Measurements from ENCODE around the gene KLHL8. TPM values are rescaled to one million over a fixed set of nuclear protein-coding genes. Genes with fewer than 3 reads are reported as not detected.

Gene KLHL8
- 17.1 TPM for polyA plus RNA-seq (2012; ENCODE audit: insufficient read depth, insufficient read length)

- peak; percentile 39 for DNase-seq (ENCODE audit: low read depth, low spot score)
Measured at GRCh38 chr4:87220094-87220822, at the start of gene KLHL8. Gene KLHL8 (minus strand): TSS chr4:87220618. CDS start chr4:87195539, 25,079 bp downstream.

GRCh38 chr4:87270144-87270543 lies 49.7 kb upstream of the KLHL8 start:
- no peak overlapping the region for H3K4me3 ChIP-seq (ENCODE audit: low read length)
- peak; percentile 11 for DNase-seq (ENCODE audit: low read depth, low spot score)

More at GRCh38 chr4:87220094-87220822, at the start of gene KLHL8:
- H3K4me3 ChIP-seq (ENCODE audit: low read length) = peak within 1 kb of the TSS; percentile 78

DNA sequence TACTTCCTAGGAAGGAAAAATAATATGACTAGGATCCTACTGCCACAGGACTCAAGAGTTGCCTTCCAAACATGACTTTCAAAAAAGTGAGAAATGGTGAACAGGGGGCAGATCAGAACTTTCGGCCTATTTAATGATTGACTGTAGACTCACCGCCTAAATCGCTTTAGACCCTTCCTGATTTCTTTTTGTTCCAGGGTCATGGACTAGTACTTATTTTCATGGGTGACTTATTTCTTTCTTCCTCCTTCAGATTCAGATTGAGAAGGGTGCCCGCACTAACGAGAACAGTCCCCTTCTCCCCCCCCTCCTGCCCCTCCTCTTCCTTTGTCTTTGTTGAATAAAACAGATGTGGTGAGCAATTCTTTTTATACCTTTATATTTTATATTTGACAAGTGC lies 48.0 kb upstream of the KLHL8 start:
- DNase-seq (ENCODE audit: low read depth, low spot score) = no peak
- no peak overlapping the region for H3K4me3 ChIP-seq (ENCODE audit: low read length)

DNA sequence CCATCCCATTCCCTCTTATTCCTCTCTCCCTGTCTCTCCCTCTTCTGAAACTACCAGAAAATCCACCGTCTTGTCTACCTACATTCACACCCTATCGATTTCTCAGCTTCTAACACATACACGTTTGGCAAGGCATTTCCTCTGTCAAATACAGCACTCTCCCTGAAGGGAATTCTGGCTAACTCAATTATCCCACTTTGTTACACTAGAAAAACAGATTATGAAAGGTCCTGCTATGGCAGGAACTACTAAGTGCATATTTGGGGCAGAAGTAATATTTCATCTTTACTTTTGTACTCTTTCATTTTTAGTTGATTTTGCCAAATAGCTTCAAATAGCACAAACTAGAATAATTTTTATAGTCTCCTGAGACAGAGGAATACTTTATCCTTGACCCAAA lies 46.6 kb upstream of the KLHL8 start:
- DNase-seq (ENCODE audit: low read depth, low spot score) = no peak
- no peak overlapping the region for H3K4me3 ChIP-seq (ENCODE audit: low read length)

GRCh38 chr4:87262886-87263285 lies 42.5 kb upstream of the KLHL8 start:
- DNase-seq (ENCODE audit: low read depth, low spot score) = no peak
- H3K4me3 ChIP-seq (ENCODE audit: low read length) = no peak overlapping the region

DNA sequence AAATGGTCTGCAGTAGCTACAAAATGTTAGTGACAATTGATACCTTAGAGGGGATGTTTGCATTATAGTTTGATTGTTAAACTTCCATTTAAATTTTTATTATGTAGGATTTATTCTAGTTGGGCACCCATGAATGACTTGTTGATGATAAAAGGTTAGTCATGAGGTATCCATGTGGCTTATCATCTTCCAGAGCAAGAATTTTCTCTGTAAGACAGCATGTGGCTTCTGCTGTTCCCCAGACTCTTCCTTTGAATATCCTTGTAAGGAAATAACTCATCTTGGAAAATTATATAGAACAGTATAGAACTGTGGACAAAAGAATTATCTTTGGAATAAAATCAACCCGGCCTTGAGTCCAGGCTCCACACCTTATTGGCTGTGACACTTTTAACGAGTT lies 40.1 kb upstream of the KLHL8 start:
- DNase-seq (ENCODE audit: low read depth, low spot score) = no peak
- no peak overlapping the region for H3K4me3 ChIP-seq (ENCODE audit: low read length)

DNA sequence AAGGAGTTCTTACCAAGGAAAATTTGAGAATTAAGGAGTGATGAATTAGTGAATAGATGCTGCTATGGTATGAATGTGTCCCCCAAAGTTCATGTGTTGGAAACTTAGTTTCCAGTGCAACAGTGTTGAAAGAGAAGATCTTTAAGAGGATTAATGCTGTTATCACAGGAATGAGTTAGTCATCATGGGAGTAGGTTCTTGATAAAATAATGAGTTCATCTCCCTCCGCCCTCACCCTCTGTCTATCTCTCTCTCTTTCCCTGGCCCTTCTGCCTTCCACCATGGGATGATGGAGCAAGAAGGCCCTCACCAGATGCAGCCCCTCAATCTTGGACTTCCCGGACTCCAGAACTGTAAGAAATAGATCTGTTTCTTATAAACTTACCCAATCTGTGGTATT lies 38.3 kb upstream of the KLHL8 start:
- H3K4me3 ChIP-seq (ENCODE audit: low read length) = no peak overlapping the region
- DNase-seq (ENCODE audit: low read depth, low spot score) = no peak

DNA sequence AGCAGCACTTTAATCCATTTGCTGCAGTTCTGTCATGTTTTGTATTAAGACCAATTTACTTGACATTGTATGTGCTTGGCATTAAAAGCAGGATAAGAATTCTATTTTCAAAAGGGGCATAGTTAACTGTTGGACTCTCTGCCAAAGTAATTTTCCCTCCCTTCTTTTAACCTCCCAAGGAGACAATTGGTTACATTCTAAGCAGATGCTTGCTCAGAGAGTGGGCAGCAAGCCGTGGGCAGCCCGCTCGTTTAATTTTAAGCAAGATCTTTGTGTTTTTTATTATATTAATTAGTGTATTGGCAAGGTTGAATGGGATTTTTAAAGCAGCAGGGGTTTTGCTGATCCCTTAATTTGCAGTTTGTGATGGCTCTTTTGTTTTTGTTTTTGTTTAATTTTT lies 37.1 kb upstream of the KLHL8 start:
- no peak for DNase-seq (ENCODE audit: low read depth, low spot score)
- H3K4me3 ChIP-seq (ENCODE audit: low read length) = no peak overlapping the region

DNA sequence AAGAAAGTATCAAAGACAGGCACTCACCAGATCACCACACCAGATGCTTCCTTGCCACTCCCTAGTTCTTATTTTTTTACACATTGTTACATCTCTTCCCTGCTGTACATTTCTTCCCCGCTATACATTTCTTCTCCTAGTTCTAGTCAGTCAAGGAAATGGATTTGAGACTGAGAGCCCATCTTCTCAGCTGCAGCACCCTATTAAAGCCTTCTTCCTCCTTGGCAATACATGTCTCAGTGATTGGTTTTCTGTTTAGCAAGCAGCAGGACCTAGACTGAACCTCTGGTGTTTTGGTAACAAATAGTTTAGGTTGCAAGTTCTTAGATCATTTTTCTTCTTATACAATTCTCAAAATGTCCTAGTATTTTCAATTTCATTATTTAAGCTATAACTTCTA lies 35.3 kb upstream of the KLHL8 start:
- no peak for DNase-seq (ENCODE audit: low read depth, low spot score)
- no peak overlapping the region for H3K4me3 ChIP-seq (ENCODE audit: low read length)

DNA sequence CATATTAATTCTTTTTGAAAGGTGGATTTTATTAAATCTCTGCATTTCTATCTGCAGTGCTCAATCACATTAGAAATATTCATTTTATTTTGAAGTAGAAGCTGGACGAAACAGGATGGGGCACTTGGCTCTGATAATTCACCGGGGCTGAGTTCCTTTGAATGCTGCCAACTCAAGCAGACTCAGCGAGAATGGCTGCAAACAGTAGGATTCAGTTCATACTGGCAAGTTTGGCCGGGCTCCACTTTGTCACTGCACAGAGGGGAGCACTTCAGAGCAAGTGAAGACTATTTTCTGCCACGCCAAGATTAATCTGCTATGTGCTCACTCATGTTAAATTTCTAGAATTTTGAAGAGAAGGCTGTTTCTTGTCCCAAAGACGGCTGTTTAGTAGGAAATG lies 30.7 kb upstream of the KLHL8 start:
- no peak overlapping the region for H3K4me3 ChIP-seq (ENCODE audit: low read length)
- DNase-seq (ENCODE audit: low read depth, low spot score) = no peak

GRCh38 chr4:87250294-87250693 lies 29.9 kb upstream of the KLHL8 start:
- DNase-seq (ENCODE audit: low read depth, low spot score) = no peak
- H3K4me3 ChIP-seq (ENCODE audit: low read length) = no peak overlapping the region

GRCh38 chr4:87249332-87250019 lies 29.1 kb upstream of the KLHL8 start:
- no peak overlapping the region for H3K4me3 ChIP-seq (ENCODE audit: low read length)
- DNase-seq (ENCODE audit: low read depth, low spot score) = no peak

- H3K4me3 ChIP-seq (ENCODE audit: low read length) = no peak overlapping the region
- DNase-seq (ENCODE audit: low read depth, low spot score) = no peak
Measured at GRCh38 chr4:87243426-87244053, 23.1 kb upstream of the KLHL8 start.

DNA sequence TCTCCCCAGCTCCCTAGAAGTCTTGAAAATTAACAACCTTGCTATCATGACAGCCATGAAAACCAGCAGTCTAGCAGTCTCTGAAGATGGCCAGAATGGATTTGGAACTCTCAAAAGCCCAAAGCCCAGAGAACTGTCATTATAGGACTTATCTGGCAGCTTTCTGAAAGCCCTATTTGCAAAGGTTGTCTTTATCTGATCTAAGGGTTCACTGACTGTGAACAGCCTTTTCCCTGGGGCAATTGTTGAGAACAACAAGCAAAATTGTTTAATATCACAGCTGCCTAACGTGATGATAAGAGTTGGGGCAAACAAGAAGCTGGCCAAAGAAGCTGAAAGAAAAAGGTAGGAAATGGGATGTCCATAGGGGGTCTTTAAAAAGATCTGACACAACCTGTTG lies 20.9 kb upstream of the KLHL8 start:
- H3K4me3 ChIP-seq (ENCODE audit: low read length) = no peak overlapping the region
- no peak for DNase-seq (ENCODE audit: low read depth, low spot score)

DNA sequence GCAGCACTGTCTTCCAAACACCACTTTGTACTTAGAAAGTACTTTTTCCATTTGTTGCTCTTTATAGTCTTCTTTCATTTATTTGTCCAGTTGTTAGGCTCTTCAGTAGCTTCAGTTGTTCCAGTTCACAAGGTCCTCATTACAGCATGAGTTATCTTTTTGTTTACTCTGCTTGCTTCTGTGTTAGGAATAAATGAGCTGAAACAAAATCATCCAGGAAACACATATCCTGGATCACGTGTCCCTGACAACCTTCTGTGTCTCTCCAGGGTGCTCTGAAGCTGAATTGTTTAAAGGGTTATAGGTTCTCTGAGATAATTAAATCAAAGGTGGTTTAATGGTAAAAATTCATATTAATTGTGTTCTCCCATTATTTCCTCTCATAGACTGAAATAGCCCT lies 19.9 kb upstream of the KLHL8 start:
- no peak for DNase-seq (ENCODE audit: low read depth, low spot score)

DNA sequence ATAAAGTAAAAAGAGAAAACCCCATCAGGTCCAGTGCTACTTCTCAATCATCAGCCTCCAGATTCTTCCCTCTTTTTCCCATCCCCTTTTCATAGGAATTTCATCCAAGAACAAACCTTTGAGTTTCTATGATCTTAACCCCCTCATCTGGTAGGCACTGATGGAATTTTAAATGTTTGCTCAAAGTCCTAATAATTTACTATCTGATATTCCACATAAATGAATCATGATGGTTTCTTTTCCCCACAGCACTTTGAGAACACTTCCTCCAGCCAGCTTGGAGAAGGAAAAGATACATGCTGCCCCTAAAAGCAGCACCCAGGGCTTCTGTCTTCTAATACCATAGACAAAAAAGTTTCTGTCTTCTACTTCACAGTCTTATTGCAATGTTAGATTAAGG lies 19.4 kb upstream of the KLHL8 start:
- DNase-seq (ENCODE audit: low read depth, low spot score) = no peak
- no peak overlapping the region for H3K4me3 ChIP-seq (ENCODE audit: low read length)

More for the DNA sequence above, 19.9 kb upstream of the KLHL8 start:
- no peak overlapping the region for H3K4me3 ChIP-seq (ENCODE audit: low read length)

GRCh38 chr4:87239194-87239593 lies 18.8 kb upstream of the KLHL8 start:
- DNase-seq (ENCODE audit: low read depth, low spot score) = no peak

GRCh38 chr4:87236861-87237260 lies 16.4 kb upstream of the KLHL8 start:
- DNase-seq (ENCODE audit: low read depth, low spot score) = no peak
- no peak overlapping the region for H3K4me3 ChIP-seq (ENCODE audit: low read length)

More at GRCh38 chr4:87239194-87239593, 18.8 kb upstream of the KLHL8 start:
- H3K4me3 ChIP-seq (ENCODE audit: low read length) = no peak overlapping the region

DNA sequence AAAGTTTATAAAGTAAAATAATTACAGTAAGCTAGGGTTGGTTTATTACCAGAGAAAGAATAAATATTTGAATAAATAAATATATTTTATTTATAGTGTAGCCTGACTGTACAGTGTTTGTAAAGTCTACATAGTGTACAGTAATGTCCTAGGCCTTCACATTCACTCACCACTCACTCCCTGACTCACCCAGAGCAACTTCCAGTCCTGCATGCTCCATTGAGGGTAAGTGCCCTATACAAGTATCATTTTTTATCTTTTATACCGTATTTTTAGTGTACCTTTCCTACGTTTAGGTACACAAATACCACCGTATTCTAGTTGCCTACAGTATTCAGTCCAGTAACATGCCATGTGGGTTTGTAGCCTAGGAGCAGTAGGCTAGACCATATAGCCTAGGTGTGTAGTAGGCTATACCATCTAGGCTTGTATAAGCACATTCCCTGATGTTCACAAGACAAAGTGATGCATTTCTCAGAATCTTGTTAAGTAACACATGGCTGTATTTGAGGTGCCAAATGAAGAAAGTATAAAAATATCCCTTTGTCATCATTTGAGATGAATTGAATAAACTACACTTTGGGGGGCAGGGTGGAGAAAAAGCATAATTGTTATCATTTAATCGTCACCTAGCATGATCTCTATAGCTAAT lies 14.7 kb upstream of the KLHL8 start:
- H3K4me3 ChIP-seq (ENCODE audit: low read length) = peak overlapping the region; percentile 42
- no peak for DNase-seq (ENCODE audit: low read depth, low spot score)

GRCh38 chr4:87232216-87232615 lies 11.8 kb upstream of the KLHL8 start:
- no peak for DNase-seq (ENCODE audit: low read depth, low spot score)
- H3K4me3 ChIP-seq (ENCODE audit: low read length) = no peak overlapping the region

All from Jurkat, Clone E6-1 (cell line).